HG03066 (cell line): ENCODE data around the gene EFCAB13.

Source experiments
- ATAC-seq: cut with Tn5 transposase; IDR thresholded peaks from one replicate; pipeline ENCODE4 v1.9.1; 2021; ENCODE audit warnings: low read depth; ENCODE audit not compliant: unreplicated experiment

Gene EFCAB13

GRCh38 chr17:47291242-47291873 is 32.4 kb upstream of the EFCAB13 start:
- no peak for ATAC-seq

GRCh38 chr17:47292206-47292605 is 31.5 kb upstream of the EFCAB13 start:
- ATAC-seq, result no peak

GRCh38 chr17:47295037-47295873 is 28.5 kb upstream of the EFCAB13 start:
- ATAC-seq, result no peak

- no peak for ATAC-seq
These were observed 27.9 kb upstream of the EFCAB13 start for GRCh38 chr17:47295874-47296255.

GRCh38 chr17:47297661-47298400 is 25.9 kb upstream of the EFCAB13 start:
- no peak for ATAC-seq

GRCh38 chr17:47298712-47299111 is 25.0 kb upstream of the EFCAB13 start:
- no peak for ATAC-seq

- no peak for ATAC-seq
These were observed 24.4 kb upstream of the EFCAB13 start for GRCh38 chr17:47299239-47299910.

- no peak for ATAC-seq
These were observed 23.0 kb upstream of the EFCAB13 start for GRCh38 chr17:47300718-47301117.

- no peak for ATAC-seq
These were observed 22.6 kb upstream of the EFCAB13 start for GRCh38 chr17:47301161-47301560.

GRCh38 chr17:47301831-47302230 is 21.9 kb upstream of the EFCAB13 start:
- no peak for ATAC-seq

GRCh38 chr17:47304186-47304585 is 19.6 kb upstream of the EFCAB13 start:
- no peak for ATAC-seq

GRCh38 chr17:47305302-47305923 is 18.3 kb upstream of the EFCAB13 start:
- ATAC-seq, result no peak

- ATAC-seq, result no peak
These were observed 13.5 kb upstream of the EFCAB13 start for GRCh38 chr17:47310186-47310733.

- no peak for ATAC-seq
These were observed 12.3 kb upstream of the EFCAB13 start for GRCh38 chr17:47311420-47311819.

- ATAC-seq, result no peak
These were observed 8.1 kb upstream of the EFCAB13 start for GRCh38 chr17:47315451-47316266.

- no peak for ATAC-seq
These were observed 7.4 kb upstream of the EFCAB13 start for GRCh38 chr17:47316311-47316710.

- ATAC-seq, result no peak
These were observed 6.6 kb upstream of the EFCAB13 start for GRCh38 chr17:47317119-47317518.

- ATAC-seq, result no peak
These were observed 5.4 kb upstream of the EFCAB13 start for GRCh38 chr17:47318197-47318918.
